ENCODE results near the gene CFTR.
"Not testable (repeated sequence)": the region's sequence is repeated elsewhere in the genome, so short reads cannot be mapped to it uniquely, and the experiment has no call there.

CFTR gene

DNA sequence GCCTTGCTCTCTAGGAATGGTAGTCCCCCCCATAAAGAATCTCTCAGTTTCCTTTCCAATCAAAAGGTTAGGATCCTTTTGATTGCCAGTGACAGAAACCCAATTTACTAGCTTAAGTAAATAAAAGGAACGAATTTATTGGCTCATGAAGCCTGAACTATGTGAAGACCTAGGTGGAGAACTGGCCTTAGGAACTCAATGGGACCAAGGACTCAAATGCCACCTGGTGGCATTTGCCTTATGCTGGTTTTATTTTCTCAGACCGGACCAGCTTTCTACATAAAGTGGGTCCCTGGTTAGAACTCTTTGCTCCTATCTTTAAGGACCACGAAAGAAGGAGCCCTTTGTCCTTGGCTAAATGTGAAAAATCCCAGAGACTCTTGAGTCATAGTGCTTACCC lies 25.4 kb downstream of the CFTR start:
- DNase-seq, result no peak

DNA sequence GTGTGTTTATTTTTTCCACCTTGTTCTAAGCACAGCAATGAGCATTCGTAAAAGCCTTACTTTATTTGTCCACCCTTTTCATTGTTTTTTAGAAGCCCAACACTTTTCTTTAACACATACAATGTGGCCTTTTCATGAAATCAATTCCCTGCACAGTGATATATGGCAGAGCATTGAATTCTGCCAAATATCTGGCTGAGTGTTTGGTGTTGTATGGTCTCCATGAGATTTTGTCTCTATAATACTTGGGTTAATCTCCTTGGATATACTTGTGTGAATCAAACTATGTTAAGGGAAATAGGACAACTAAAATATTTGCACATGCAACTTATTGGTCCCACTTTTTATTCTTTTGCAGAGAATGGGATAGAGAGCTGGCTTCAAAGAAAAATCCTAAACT lies 28.9 kb downstream of the CFTR start:
- DNase-seq, result no peak

DNA sequence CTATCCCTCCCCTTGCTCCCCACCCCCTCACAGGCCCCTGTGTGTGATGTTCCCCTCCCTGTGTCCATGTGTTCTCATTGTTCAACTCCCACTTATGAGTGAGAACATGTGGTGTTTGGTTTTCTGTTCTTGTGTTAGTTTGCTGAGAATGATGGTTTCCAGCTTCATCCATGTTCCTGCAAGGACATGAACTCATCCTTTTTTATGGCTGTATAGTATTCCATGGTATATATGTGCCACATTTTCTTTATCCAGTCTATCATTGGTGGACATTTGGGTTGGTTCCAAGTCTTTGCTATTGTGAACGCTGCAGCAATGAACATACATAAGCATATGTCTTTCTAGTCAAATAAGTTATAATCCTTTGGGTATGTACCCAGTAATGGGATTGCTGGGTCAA lies 37.4 kb downstream of the CFTR start:
- not testable (repeated sequence) for DNase-seq

DNA sequence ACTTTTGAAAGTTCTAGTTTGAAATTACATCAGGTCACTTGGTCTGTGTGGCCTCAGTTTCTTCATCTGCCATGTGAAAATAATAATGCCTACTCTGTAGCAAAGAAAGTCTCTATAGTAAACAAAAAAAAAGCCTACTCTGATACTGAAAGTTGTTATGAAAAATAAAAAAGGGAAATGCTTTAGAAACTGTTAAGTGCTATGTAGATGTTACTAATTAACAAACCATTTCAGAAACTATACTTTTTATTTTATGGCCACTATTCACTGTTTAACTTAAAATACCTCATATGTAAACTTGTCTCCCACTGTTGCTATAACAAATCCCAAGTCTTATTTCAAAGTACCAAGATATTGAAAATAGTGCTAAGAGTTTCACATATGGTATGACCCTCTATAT lies 50.6 kb downstream of the CFTR start:
- DNase-seq, result no peak

DNA sequence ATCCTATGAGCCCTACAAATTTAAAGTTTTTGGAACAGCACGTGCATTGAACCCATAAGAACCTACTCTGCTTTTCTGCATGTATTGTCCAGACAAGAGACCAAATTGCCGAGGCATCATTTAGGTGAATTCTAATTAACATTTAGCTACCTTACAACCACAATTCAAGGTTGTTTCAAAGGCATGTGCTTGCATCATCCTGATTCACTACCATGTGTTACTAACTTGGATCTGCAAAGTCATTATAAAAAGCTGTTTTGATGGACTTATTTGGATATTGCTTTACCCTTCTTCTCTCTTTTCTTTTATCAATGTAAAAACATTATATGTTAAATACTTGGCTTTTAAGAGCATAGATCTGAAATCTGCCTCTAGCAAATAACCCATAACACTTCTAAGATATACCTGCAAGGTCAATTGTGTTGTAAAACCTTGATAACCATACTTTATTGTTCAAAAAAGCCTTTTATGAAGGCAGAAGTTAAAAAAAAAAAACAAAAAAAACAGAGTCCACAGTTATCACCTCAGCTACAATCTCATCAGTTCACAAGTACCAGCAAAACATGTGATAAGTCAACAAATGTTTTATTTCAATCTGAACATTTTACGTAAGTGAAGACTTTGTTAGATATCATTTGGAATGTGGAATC lies 51.9 kb downstream of the CFTR start:
- DNase-seq, result no peak

DNA sequence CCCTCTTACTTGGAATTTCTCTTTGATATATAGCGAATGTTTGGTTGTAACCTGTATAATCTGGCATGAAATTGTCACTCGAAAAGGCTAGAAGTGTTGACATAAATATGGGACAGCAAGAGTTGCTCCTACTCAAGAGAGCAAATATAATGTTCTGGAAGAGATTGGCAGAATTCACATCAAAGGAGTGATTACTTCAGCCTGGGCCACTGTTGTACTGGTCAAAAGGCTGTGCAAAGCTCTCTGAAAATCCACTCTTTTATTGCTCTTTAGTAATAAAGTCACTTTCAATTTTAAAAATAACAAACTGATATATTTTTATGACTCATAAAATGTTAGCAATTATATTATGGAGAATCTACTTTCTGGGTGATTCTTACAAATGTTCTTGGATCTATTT lies 58.2 kb downstream of the CFTR start:
- no peak for DNase-seq

DNA sequence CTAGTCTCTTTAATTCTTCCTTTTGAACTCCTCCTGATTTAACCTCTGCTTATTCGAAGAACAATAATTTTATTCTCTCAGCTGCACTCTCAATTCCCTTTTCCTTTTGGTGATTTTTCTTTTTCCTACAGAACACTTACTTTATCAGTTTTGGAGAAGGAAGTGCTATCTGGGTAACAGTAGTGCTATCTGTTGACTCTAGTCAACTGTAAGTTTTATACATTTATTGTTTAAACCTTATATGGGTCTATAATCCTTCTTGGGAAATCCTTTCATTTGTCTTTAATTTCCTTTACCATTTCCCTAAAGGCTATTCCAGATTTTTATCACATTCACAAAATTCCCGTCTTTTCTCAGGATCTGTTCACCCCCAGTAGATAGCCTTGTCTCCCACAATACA lies 64.2 kb downstream of the CFTR start:
- no peak for DNase-seq

DNA sequence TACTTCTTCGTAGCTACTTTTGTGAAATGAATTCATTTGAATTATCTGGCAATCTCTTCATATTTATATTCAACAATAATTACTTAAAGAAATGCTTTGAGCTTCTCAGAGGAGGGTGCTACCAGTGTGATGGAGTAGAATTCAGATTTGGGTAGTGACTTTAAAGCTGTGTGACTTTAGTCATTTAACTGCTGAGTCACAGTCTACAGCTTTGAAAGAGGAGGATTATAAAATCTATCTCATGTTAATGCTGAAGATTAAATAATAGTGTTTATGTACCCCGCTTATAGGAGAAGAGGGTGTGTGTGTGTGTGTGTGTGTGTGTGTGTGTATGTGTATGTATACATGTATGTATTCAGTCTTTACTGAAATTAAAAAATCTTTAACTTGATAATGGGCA lies 68.2 kb downstream of the CFTR start:
- no peak for DNase-seq

DNA sequence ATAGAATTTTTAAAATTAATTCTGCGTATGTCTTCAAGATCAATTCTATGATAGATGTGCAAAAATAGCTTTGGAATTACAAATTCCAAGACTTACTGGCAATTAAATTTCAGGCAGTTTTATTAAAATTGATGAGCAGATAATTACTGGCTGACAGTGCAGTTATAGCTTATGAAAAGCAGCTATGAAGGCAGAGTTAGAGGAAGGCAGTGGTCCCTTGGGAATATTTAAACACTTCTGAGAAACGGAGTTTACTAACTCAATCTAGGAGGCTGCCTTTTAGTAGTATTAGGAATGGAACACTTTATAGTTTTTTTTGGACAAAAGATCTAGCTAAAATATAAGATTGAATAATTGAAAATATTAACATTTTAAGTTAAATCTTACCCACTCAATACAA lies 70.8 kb downstream of the CFTR start:
- no peak for DNase-seq

DNA sequence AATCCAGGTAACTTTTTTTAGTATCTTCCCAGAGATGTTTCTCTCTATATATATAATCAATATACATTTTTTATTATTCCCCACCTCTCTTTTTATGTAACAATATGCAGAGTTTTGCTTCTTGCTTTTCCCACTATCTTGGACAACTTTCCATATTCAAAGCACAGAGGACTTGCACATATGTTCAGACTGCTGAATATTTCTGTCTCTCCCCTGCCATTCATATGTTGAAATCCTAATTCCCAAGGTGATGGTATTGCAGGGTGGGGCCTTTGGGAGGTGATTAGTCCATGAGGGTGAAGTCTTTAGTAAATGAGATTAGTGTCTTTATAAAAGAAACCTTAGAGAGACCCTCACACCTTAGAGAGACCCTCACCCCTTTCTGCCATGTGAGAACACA lies 72.8 kb downstream of the CFTR start:
- no peak for DNase-seq

DNA sequence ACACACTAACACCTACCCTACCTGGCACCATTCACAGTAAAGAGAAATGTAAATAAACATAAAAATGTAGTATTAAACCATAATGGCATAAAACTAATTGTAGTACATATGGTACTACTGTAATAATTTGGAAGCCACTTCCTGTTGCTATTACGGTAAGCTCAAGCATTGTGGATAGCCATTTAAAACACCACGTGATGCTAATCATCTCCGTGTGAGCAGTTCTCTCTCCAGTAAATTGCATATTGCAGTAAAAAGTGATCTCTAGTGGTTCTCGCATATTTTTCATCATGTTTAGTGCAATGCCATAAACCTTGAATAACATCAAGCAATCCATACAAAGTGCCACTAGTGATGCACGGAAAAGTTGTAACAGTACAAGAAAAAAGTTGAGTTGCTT lies 75.4 kb downstream of the CFTR start:
- DNase-seq, result no peak

DNA sequence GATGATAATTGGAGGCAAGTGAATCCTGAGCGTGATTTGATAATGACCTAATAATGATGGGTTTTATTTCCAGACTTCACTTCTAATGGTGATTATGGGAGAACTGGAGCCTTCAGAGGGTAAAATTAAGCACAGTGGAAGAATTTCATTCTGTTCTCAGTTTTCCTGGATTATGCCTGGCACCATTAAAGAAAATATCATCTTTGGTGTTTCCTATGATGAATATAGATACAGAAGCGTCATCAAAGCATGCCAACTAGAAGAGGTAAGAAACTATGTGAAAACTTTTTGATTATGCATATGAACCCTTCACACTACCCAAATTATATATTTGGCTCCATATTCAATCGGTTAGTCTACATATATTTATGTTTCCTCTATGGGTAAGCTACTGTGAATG lies 79.6 kb downstream of the CFTR start:
- DNase-seq, result no peak

DNA sequence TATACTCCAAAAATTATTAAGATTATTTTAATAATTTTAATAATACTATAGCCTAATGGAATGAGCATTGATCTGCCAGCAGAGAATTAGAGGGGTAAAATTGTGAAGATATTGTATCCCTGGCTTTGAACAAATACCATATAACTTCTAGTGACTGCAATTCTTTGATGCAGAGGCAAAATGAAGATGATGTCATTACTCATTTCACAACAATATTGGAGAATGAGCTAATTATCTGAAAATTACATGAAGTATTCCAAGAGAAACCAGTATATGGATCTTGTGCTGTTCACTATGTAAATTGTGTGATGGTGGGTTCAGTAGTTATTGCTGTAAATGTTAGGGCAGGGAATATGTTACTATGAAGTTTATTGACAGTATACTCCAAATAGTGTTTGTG lies 80.2 kb downstream of the CFTR start:
- DNase-seq, result no peak

DNA sequence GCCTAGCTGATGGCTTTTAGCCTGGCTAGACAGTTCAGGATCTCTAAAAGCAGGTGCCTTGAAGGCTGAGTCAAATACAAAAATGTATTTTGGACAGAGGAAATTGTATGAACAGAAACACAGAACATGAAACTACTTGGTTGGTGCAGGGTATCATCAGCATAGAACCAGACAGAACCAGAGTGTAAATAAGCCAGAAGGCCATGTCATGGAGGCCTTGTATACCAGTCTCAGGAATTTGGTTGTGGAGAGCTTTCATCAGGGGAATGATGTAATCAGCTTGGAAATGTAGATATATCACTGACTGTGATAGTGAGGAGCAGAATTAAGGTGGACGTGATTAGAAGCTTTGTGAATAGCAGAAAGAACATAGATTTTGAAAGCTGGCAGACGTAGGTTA lies 82.9 kb downstream of the CFTR start:
- no peak for DNase-seq

DNA sequence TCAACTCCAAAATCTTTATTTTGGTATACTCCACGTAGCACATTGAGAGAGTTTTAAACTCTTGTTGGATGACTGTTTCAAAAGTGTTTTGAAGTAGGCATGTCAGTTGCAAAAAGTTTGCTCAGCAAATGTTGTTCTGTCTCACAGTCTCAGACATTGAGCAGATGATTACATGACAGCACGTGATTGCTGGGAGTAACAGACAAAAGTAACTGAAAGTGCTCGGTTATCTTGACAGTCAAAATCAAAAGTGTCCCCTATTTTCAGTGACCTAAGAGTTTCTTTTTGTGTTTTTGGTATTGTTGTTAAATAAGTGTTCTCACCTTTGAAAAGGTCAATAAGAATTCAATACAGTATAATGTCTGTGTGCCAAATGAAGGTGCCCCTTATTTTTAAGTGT lies 84.3 kb downstream of the CFTR start:
- no peak for DNase-seq

DNA sequence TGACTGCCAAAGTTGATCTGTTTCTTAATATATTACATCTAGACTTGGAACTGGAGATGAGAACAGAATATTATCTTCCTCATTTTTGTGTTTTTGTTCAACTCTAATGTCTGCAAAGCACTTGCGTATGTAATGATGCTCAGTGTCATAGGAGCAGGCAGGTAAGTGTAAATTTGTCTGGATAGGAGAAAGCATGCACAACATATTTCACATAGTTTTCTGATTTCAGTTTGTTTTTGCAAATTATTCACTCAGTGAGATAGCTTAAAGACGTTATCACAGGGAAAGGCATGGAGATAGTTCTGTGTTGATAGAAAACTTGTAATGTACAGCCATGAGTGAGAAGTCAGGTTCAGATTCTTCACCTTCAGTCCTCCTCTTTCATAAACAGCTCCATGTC lies 84.8 kb downstream of the CFTR start:
- DNase-seq, result no peak

DNA sequence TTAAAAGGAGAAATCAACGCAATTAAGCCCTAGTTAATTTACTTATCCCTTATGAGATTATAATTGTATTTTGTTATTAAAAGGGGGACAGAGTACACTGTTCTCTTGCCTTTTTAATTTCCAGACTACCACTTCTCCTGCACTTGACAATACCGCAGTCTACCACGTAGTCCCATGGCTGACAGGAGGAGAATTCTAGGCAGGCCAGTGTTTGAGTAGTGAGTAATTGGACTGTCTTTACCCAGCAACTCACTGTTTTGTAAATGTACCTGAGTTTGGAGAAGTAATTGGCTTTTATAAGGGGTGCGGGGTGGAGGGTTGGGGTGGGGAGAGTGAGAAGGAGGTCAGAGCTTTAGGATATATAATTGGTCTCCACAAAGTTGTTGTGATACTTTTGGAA lies 85.4 kb downstream of the CFTR start:
- no peak for DNase-seq

DNA sequence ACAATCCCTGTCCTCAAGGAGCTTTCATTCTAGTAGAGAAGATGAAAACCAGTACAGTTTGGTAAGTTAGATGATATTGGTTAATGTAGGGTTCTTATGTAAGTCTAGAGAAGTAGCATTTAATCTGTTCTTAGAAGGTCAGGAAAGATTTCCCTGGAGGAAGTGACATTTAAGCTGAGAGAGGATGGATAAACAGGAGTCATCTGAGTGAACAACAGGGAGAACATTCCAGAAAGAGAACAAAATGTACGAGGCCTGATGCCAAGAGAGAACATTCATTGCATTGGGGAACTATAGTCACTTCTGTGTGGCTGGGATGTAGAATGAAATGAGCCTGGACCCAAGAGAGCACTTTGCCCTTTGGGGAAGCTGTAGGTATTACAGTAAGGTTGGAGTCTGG lies 88.0 kb downstream of the CFTR start:
- DNase-seq, result no peak

DNA sequence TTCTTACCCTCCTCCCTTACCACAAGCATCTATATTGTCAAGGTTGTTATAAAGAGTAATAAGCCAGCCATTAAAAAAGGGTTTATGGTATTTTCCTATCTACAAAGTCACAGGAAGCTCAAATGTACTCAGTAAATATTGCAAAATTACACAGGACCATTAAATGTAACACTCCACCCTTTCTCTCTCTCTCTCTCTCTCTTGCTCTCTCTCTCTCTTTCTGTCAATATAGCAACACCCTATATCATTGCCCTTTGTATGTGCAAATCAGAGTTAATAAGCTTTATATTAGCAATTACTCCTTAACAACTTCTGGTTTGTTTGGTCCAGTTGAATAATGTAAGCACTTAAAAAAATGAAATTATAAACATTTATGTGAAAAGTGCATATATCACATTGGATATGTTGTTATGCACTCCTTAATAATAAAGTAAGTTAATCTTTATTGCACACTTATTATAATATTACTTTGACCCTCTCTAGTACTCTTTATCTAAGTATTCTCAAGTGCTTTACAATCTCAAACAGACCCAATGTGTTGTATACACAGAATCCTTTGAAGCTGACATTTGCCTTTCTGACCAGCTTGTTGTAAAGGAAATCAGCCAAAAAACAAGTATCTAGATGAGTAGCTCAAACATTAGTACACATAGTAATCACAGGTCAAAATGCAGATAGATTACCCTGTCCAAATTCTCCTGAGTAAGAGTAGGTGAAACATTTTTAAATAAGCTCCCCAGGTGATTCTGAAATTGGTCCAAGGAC lies 93.2 kb downstream of the CFTR start:
- no peak for DNase-seq

DNA sequence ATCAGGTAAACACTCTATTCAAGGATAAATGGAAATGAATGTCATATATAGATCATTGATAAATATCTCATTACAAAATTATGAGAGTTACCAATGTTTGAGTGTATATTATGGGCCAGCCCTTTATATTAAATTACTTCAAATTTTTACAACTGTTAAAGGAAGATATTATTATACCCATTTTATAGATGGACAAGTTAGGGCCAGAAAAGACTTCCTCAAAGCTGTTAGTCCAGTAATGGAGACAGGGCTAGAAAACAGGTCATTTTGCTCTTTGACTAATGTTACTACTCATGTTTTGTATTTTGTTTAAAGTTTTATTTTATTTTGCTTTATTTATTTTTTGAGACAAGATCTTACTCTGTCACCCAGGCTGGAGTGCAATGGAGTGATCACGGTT lies 101.6 kb downstream of the CFTR start:
- no peak for DNase-seq

DNA sequence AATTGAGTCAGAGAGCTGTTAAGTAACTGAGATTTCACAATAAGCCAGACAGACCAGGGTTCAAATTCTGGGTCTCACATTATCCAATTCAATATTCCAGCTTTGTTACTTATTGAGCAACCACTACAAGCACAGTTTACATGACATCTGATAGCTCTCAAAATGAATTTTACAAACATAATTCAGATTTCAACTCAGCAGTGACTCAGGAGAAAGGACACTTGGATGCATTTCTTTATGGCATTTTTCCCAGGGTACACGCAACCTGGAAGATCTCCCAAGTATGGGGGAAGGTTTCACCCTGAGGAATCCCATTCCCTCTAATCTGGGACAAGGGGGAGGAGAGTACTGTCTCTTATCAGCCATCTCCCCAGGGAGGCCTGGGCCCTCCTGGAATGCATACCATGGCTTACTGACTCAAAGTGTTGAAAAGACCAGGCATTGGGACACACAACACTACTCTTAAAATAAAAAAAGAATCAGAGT lies 102.4 kb downstream of the CFTR start:
- DNase-seq, result no peak

DNA sequence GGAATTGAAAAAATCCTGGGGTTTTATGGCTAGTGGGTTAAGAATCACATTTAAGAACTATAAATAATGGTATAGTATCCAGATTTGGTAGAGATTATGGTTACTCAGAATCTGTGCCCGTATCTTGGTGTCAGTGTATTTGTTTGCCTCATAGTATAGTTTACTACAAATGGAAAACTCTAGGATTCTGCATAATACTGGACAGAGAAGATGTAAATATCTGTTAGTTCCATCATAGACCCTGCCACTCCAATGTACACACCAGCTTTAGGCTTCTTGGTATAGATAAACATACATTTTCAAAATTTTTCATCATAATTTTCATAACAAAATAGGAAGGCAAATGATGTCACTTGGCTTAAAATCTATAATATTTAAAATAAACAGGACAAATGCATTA lies 108.1 kb downstream of the CFTR start:
- no peak for DNase-seq

DNA sequence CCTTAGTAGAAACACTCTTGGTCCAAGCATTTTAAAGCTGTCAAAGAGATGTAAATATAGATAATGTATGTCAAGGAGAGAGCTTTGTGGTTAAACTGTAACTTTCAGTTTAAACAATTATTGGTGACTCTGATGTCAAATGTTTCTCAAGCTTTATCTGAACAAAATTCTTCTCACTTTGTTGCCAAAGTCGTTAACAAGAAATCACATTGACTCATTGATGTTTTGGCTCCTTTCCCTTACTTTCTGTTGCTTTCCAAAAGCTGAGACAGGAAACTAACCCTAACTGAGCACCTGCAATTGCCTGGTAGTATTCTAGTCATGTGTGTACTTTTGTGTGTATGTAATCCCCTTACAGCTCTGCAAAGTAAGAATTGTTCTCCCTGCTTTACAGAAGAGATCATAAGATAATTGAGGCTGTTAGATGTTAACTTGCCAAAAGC lies 108.5 kb downstream of the CFTR start:
- no peak for DNase-seq

DNA sequence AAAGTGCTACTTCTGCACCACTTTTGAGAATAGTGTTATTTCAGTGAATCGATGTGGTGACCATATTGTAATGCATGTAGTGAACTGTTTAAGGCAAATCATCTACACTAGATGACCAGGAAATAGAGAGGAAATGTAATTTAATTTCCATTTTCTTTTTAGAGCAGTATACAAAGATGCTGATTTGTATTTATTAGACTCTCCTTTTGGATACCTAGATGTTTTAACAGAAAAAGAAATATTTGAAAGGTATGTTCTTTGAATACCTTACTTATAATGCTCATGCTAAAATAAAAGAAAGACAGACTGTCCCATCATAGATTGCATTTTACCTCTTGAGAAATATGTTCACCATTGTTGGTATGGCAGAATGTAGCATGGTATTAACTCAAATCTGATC lies 110.4 kb downstream of the CFTR start:
- no peak for DNase-seq

All from stimulated activated CD8-positive, alpha-beta memory T cell treated with anti-CD3 and anti-CD28 coated beads, Interleukin-4, amount 100 ng/mL, for 48 hours (primary cell).